HG02623 (cell line): Measurements from ENCODE around the gene MS4A1.
"Not testable (repeated sequence)": the region's sequence is repeated elsewhere in the genome, so short reads cannot be mapped to it uniquely, and the experiment has no call there.

ENCODE experiments used
- ATAC-seq: cut with Tn5 transposase; IDR thresholded peaks from one replicate; pipeline ENCODE4 v1.9.1; 2021; ENCODE audit warnings: moderate library complexity; ENCODE audit not compliant: unreplicated experiment

Gene MS4A1

GRCh38 chr11:60502221-60502775 is 46.7 kb downstream of the MS4A1 start:
- ATAC-seq: no peak

DNA sequence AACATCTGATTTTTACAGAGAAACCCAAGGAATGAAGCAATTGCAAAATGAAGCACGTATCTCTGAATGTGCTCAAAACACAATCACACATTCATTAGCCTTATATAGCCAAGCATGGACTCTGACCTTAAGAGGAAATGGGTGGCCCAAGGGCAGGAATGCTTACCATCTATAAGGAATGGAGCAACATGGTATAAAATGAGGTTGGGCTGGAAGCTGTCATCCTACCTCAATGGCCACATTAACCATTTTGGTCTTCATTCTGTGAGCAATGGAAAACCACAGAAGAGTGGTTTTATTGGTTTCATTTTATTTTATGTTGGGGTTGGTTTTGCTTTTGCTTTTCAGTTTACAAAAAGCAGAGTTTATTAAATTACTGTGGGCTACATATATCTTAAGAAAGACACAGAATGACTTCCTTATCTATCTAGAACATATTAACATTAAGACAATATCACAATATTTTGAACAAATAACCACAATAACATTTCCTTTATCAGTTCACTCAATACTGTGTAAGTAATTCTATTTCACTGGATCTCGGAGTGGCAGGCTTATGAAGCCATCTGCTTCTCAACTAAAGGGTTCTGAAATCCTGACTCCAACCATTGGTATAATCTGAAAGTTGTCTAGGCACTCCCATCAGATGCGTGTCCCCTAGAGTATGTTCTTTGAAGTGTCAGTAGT is 48.7 kb downstream of the MS4A1 start:
- no peak for ATAC-seq

- not testable (repeated sequence) for ATAC-seq
Observed at GRCh38 chr11:60509609-60510008, 54.0 kb downstream of the MS4A1 start.

GRCh38 chr11:60510209-60510608 is 54.6 kb downstream of the MS4A1 start:
- ATAC-seq: not testable (repeated sequence)

GRCh38 chr11:60511393-60511792 is 55.7 kb downstream of the MS4A1 start:
- ATAC-seq: no peak

DNA sequence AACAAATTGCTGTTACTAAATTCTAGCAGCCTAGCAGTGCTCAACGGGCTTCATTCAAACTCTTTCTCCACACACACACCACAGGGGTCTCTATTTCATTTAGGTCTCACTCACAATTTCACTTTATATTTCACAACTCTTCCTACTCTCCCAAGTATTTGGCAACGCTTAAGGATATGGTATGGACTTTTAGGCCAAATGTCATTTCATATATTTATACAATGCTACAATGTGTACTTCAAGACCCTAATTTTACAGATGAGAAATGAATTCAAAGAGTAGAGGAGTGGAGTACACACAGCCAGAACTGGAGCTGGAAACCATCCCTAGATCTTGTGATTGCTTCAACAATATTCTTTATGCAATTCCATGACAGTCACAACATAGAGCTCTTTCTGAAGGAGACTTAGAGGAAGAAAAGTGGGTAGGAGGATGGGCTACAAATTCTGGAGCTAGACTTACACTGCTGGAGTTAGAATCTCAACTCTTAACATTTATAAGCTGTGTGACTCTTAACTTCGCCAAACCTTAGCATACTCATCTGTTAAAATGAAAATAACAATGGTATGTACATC is 57.1 kb downstream of the MS4A1 start:
- ATAC-seq: no peak

DNA sequence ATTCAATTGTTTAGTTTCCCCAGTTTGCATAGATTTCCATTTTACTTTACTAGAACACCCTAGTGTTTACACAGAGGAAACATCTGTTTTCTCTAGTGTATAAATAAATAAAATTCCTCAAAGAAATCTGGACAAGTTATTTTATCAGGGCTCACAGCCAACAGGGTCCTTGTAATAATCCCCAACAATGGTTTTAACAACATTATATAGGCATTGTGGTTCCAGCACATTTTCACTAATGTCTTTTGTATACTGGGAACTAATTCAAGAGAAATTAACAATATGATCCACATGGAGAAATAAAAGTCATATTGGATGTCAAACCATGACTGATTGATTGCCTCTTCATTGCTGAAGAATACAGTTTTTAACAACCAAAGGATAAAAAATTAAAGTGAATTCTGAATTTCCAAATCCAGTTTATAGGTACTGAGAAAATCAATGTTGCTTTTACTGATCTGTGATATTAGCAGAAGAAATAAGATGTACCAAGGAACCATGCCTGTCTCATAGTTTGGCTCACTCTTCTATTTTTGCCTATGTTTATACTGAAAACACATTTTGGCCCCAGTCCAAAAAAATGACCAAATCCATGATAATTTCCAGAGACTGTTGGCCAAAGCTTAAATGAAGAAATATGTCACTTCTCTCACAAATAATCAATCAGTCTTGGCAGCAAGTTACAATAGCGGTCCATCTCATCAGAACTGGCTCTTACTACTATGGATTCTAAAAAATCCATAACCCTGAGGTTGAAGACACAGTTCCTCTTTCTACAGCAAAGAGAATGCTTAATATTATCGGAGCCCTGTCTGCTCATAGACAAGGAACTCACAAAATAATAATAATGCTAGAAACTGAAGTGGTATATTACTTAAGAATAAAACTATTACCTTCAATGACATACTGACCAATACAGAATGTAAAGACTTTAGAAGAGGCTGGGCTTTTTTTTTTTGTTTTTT is 58.1 kb downstream of the MS4A1 start:
- ATAC-seq: no peak

DNA sequence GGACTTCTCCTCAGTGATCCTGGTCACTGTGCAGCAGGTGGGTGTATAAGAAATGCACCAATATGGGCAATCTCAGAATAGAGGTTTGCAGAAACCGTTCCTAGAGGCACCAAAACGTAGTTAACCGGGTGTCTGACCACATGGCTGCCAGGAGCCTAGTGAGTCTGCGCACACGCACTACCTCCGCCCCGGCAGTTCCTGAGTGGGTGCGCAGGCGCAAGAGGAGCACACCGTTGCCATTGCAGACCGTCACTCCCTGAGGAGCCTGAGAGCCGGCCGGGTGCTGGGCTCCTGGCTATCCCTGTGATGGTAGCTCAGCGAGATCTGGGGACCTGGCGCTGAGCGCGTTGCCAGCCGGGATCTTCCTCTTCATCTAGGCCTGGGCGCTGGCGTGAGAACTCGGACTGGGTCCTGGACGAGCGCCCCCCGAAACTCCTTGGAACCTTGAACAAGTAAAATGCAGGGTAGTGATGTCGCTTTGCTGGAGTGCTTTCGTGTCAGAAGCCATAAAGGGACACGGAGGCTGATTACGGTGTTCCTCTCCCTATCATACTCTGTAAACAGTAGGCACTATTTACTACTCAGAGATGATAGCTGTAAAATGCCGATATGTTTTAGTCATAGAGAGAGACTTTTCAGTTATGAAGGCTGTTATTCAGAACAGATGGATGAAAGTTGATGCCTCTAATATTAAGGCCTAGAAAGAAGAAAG is 59.7 kb downstream of the MS4A1 start, which contains the start of gene MS4A13:
TSS of gene MS4A13 (plus strand) at position 249 of the 712 bp plus-strand sequence. CDS start 2,692 bp downstream, outside the sequence.
- ATAC-seq: no peak
